Measurements from ENCODE around the gene MAGEA9B.
"Not testable (repeated sequence)": the region's sequence is repeated elsewhere in the genome, so short reads cannot be mapped to it uniquely, and the experiment has no call there.

MAGEA9B gene

DNA sequence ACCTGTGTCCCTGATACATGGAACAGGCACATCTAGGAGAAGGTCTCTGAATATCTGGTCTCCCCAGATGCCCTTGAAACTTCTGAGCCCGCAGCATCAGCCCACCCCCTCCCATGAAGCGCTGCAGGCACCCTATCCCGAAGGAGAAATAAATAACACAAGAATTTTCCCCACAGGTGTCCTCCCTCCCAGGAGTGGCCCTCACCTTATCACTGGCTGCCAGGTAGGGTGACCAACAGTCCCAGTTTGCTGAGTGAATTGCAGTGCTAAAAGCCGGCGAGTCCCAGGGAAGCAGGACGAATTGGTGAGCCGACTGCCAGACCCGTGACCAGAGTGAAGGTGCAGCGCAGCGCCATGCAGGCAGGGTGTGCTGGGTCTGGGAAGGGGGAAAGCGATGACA lies 53.3 kb downstream of the MAGEA9B start:
- DNase-seq (ENCODE audit: low spot score), result not testable (repeated sequence)

- DNase-seq (ENCODE audit: low spot score), result not testable (repeated sequence)
These were observed 54.4 kb downstream of the MAGEA9B start for GRCh38 chrX:149532868-149533267.

All from HuH-7 (cell line).